ENCODE results near the gene C1S. TPM values are rescaled to one million over a fixed set of nuclear protein-coding genes. Genes with fewer than 3 reads are reported as not detected.

The C1S gene
- total and polyA plus RNA-seq, 2 of the 4 experiments (the other 2 are of a cell fraction), result 49.6 to 85.4 TPM

DNA sequence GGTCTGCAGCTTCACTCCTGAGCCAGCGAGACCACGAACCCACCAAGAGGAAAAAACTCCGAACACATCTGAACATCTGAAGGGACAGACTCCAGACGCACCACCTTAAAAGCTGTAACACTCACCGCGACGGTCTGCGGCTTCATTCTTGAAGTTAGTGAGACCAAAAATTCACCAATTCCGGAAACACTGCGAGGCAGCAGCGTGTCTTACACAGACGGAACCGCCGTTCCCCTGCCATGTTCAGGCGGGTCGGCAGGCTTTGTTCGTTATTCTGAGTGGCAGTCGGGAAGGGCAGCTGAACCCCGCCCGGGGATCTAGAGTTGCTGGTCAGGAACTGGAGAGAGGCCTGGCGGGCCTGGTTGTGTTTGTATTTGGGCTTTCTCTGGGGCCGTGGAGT is 21.9 kb upstream of the C1S start:
- Histone ChIP-seq H2BK20ac (ENCODE audit: low read depth, low read length) (0 out of 2 replicates have a peak overlapping the region, but pooled peaks have one; percentile 52), H3K36me3 (ENCODE audit: control insufficient read depth, insufficient read depth, low read length) (no peaks in the 10 kb centered on the region), H3K9ac (ENCODE audit: low read depth, low read length) (no peak overlapping the region), H3K14ac (replicated peaks; ENCODE audit: low read depth, low read length) (no peak overlapping the region), H2BK15ac (ENCODE audit: low read depth, low read length) (no peak overlapping the region), H3K27me3 (ENCODE audit: control insufficient read depth, insufficient read depth, low read length) (peaks cover 17% of the 10 kb centered on the region), H3K18ac (ENCODE audit: low read depth, low read length) (no peak overlapping the region), H2BK120ac (ENCODE audit: low read depth, low read length) (no peak overlapping the region; the same call in 1 of the 2 replicates), H4K91ac (ENCODE audit: insufficient read depth, low read depth, low read length) (no peak overlapping the region), H3K79me1 (ENCODE audit: low read depth in 1 of 2, low read length in 2 of 2) (no peaks in the 10 kb centered on the region), H2BK5ac (ENCODE audit: low read depth, low read length, poor library complexity, severe bottlenecking) (no peak overlapping the region), H3K9me1 (ENCODE audit: insufficient read depth, low read length) (no peaks in the 10 kb centered on the region; the same call in 1 of the 2 replicates), H3K4me2 (ENCODE audit: low read depth, low read length) (no peak overlapping the region), H4K8ac (ENCODE audit: low read depth in 2 of 2, low read length in 2 of 2) (no peak overlapping the region), H3K56ac (ENCODE audit: extremely low read depth, insufficient read depth, low read length) (no peak overlapping the region), H3K9me3 (ENCODE audit: control insufficient read depth, insufficient read depth, low read length) (no peaks in the 10 kb centered on the region), H4K5ac (ENCODE audit: low read depth, low read length) (no peak overlapping the region), H2AFZ (replicated peaks; ENCODE audit: low read length, poor library complexity) (no peak overlapping the region), H2AK9ac (replicated peaks; ENCODE audit: low read depth, low read length, poor library complexity) (no peak overlapping the region), H2AK5ac (ENCODE audit: low read depth, low read length) (no peak overlapping the region), H3K4me3 (ENCODE audit: insufficient read depth, low read depth, low read length) (no peak overlapping the region), H3K27ac (ENCODE audit: insufficient read depth, low read length) (no peak overlapping the region), H3K4me1 (ENCODE audit: control insufficient read depth, insufficient read depth, low read length) (peaks cover 2% of the 10 kb centered on the region; the same call in 1 of the 2 replicates), H4K20me1 (ENCODE audit: insufficient read depth, low read length) (no peaks in the 10 kb centered on the region), H3K4ac (ENCODE audit: low read depth, low read length) (no peak overlapping the region), H3K23ac (ENCODE audit: low read depth, low read length) (no peak overlapping the region)
- ATAC-seq (ENCODE audit: low read depth) (no peak), DNase-seq (no peak)
- intact Hi-C loops (cut with micrococcal nuclease) (no loop called here), in situ Hi-C loops (cut with MboI; ENCODE audit: low sequenced_read_pairs) (no loop called here), dilution Hi-C loops (cut with HindIII; ENCODE audit: low sequenced_read_pairs, unreplicated experiment) (no loop called here)
- ChIA-PET POLR2A (ENCODE audit: unreplicated experiment) (no interaction called here), CTCF (no interaction called here)
- WGBS, 2 experiments (ENCODE audit: extremely low coverage in 2 of 2, insufficient read length in 1 of 2), result 93% methylated on average over 7 of the region's 22 CpGs; no CpG with 5 or more reads in 1 of the 2 experiments
- BruUV-seq (replicated peaks), result no TSS peak
- TF ChIP-seq MXI1 (IDR thresholded peaks at IDR 0.05; ENCODE audit: borderline replicate concordance, low read depth, low read length), result no peak
- TF ChIP-seq POLR2A (IDR thresholded peaks at IDR 0.05; ENCODE audit: low read depth, low read length), result no peak
- no peak for TF ChIP-seq CHD1 (IDR thresholded peaks at IDR 0.05; ENCODE audit: low read depth, low read length)
- TF ChIP-seq RAD21 (IDR thresholded peaks at IDR 0.05; ENCODE audit: low read length), result no peak

All from IMR-90 (cell line).